ENCODE results near the gene TOB2.

TOB2 gene

GRCh38 chr22:41481925-41482318, 35.3 kb upstream of the TOB2 start (continued):
- no peak for TF ChIP-seq ZNF214 (tag by site-specific recombination; IDR thresholded peaks at IDR 0.05; ENCODE audit: borderline replicate concordance)
- TF ChIP-seq SP2 (tag by site-specific recombination; IDR thresholded peaks at IDR 0.05), result no peak
- TF ChIP-seq OVOL3 (tag by site-specific recombination; IDR thresholded peaks at IDR 0.05), result no peak
- TF ChIP-seq ZNF112 (tag by site-specific recombination; IDR thresholded peaks at IDR 0.05), result no peak
- TF ChIP-seq ZBTB17 (tag by site-specific recombination; IDR thresholded peaks at IDR 0.05), result no peak

- Histone ChIP-seq H3K4me3 (ENCODE audit: low read depth, low read length) (no peak overlapping the region), H3K36me3 (ENCODE audit: control insufficient read depth in 2 of 2, insufficient read depth in 1 of 2, low read length in 2 of 2) (peaks cover 3 to 7% of the 10 kb centered on the region in 2 experiments; a peak in 2 of 3 replicates), H3K9me3 (ENCODE audit: control insufficient read depth, insufficient read depth, low read depth, low read length) (no peaks in the 10 kb centered on the region), H3K27ac (ENCODE audit: extremely low read depth, low read depth, low read length) (no peak overlapping the region), H3K4me1 (ENCODE audit: control insufficient read depth, insufficient read depth, low read length) (no peaks in the 10 kb centered on the region)
- POLR2A ChIA-PET, result interaction anchor here (1.1 kb wide), 1 partner anchor 13 kb away, joined by 4 read pairs; the partner anchor contains the start of genes ACO2 and PHF5A
- TF ChIP-seq ZNF184 (tag by site-specific recombination; IDR thresholded peaks at IDR 0.05) (no peak), BCL11B (tag by site-specific recombination; IDR thresholded peaks at IDR 0.05; ENCODE audit: low read depth) (no peak), ZNF473 (tag by site-specific recombination; IDR thresholded peaks at IDR 0.05) (no peak), EGR2 (tag by site-specific recombination; IDR thresholded peaks at IDR 0.05; ENCODE audit: low read depth) (no peak), PRDM2 (tag by site-specific recombination; IDR thresholded peaks at IDR 0.05; ENCODE audit: borderline replicate concordance) (no peak)
- CTCF ChIA-PET, result interaction anchor here (4.0 kb wide), 1 partner anchor 36 kb away, joined by 28 read pairs; no protein-coding TSS in a partner anchor
These were observed 34.7 kb upstream of the TOB2 start for GRCh38 chr22:41481131-41481830.

GRCh38 chr22:41480397-41480735, 33.8 kb upstream of the TOB2 start:
- peaks cover 3 to 7% of the 10 kb centered on the region in 2 experiments; a peak in 2 of 3 replicates for H3K36me3 ChIP-seq (ENCODE audit: control insufficient read depth in 2 of 2, insufficient read depth in 1 of 2, low read length in 2 of 2)

More at GRCh38 chr22:41480397-41480735, 33.8 kb upstream of the TOB2 start:
- ChIA-PET CTCF (interaction anchor here (0.9 to 4.0 kb wide), 4 partner anchors 11 to 77 kb away, joined by 3 to 28 read pairs (median 4); no protein-coding TSS in a partner anchor), POLR2A (interaction anchor here (1.1 to 3.5 kb wide), 3 partner anchors 11 to 34 kb away, joined by 4 to 19 read pairs (median 7); partner anchors contain the start of genes ACO2, PHF5A and TOB2)
- TF ChIP-seq PRDM6 (tag by site-specific recombination; IDR thresholded peaks at IDR 0.05) (no peak), MZF1 (tag by site-specific recombination; IDR thresholded peaks at IDR 0.05; ENCODE audit: borderline replicate concordance) (0 out of 2 replicates have a peak, but pooled peaks have one; percentile 3)
- H3K9me3 ChIP-seq (ENCODE audit: control insufficient read depth, insufficient read depth, low read depth, low read length), result no peaks in the 10 kb centered on the region
- no peaks in the 10 kb centered on the region for H3K4me1 ChIP-seq (ENCODE audit: control insufficient read depth, insufficient read depth, low read length)
- no peak overlapping the region for H3K4me3 ChIP-seq (ENCODE audit: low read depth, low read length)
- H3K27ac ChIP-seq (ENCODE audit: extremely low read depth, low read depth, low read length), result no peak overlapping the region
